Spleen (tissue), 11 donors: ENCODE data around the gene IGF2. TPM values are rescaled to one million over a fixed set of nuclear protein-coding genes. Genes with fewer than 3 reads are reported as not detected.
"Not testable (repeated sequence)": the region's sequence is repeated elsewhere in the genome, so short reads cannot be mapped to it uniquely, and the experiment has no call there.

Experiments used
- DNase-seq: peaks from one replicate; pipeline ENCODE4 v3.0.0-alpha.2; 2020
- H3K27ac ChIP-seq, 8 donors: fragments of 200-600 bp; sonication (generic) in 7 of 8; 1 replicate in 4 of 8; 2 replicates in 4 of 8; pipeline versions ENCODE4 v1.5.0 to v1.8.0; 2016 to 2021; ENCODE audit warnings: inconsistent platforms in 4 of 8, mild to moderate bottlenecking in 4 of 8, moderate library complexity in 1 of 8
- H3K27me3 ChIP-seq, 7 donors: fragments of 200-600 bp; sonication (generic) in 6 of 7; replicated peaks in 1 of 7; 1 replicate in 4 of 7; 2 replicates in 3 of 7; pipeline versions ENCODE4 v1.5.0 to v1.8.0; 2016 to 2021; ENCODE audit warnings: inconsistent platforms in 3 of 7, mild to moderate bottlenecking in 1 of 7
- H3K36me3 ChIP-seq, 6 donors: fragments of 200-600 bp; sonication (generic) in 5 of 6; 1 replicate in 4 of 6; 2 replicates in 2 of 6; pipeline versions ENCODE4 v1.5.0 to v1.8.0; 2016 to 2021; ENCODE audit warnings: inconsistent platforms in 2 of 6
- H3K4me1 ChIP-seq, 6 donors: fragments of 200-600 bp; sonication (generic) in 5 of 6; 1 replicate in 3 of 6; 2 replicates in 3 of 6; pipeline versions ENCODE4 v1.5.0 to v1.8.0; 2016 to 2021; ENCODE audit warnings: inconsistent platforms in 3 of 6
- H3K4me3 ChIP-seq, 8 donors: fragments of 200-600 bp; sonication (generic) in 7 of 8; 1 replicate in 4 of 8; 2 replicates in 4 of 8; pipeline versions ENCODE4 v1.5.0 to v1.8.0; 2016 to 2021; ENCODE audit warnings: inconsistent platforms in 4 of 8, mild to moderate bottlenecking in 4 of 8, moderate library complexity in 2 of 8
- H3K9me3 ChIP-seq, 8 donors: fragments of 200-600 bp; sonication (generic) in 7 of 8; 1 replicate in 4 of 8; 2 replicates in 4 of 8; pipeline versions ENCODE4 v1.5.0 to v1.8.0; 2016 to 2021; ENCODE audit warnings: inconsistent platforms in 4 of 8
- CTCF ChIP-seq, 11 experiments: fragments of 200-600 bp in 7 of 11; fragments of 450-650 bp in 4 of 11; sonication (generic) in 4 of 11; IDR thresholded peaks in 8 of 11; conservative IDR thresholded peaks in 3 of 11; 1 replicate in 7 of 11; 2 replicates in 4 of 11; pipeline versions ENCODE4 v1.4.0 to v1.8.0; 2016 to 2021; ENCODE audit warnings: antibody characterized with exemption in 11 of 11, inconsistent platforms in 4 of 11, mild to moderate bottlenecking in 1 of 11
- POLR2A ChIP-seq, 3 donors: fragments of 450-650 bp; IDR thresholded peaks; one replicate each; pipeline ENCODE4 v1.5.1; 2017; ENCODE audit warnings: antibody characterized with exemption in 3 of 3, mild to moderate bottlenecking in 1 of 3
- POLR2AphosphoS5 ChIP-seq, 3 donors: sonication (generic); formaldehyde crosslinking; IDR thresholded peaks; one replicate each; pipeline ENCODE4 v1.5.1; 2017; ENCODE audit warnings: antibody characterized with exemption in 3 of 3
- WGBS, 5 donors: extraction: QIAGEN DNeasy Blood & Tissue Kit in 3 of 5; methylation state at CpG; one replicate each; pipeline versions ENCODE4 v1.1.5 to v1.1.7; 2013 to 2018; 5-methylcytosine and 5-hydroxymethylcytosine counted together
- intact Hi-C: fragments of 100-400 bp; cut with DNase I; formaldehyde crosslinking; loops from one replicate; pipeline ENCODE4 v1.15.0; 2023; ENCODE audit warnings: low total_unique reads
- polyA plus RNA-seq, 3 donors: library from polyadenylated mRNA; stranded (reverse); fragments of 200-250 nt; gene quantifications; one replicate each; pipeline ENCODE4 v1.2.1, GENCODE V29; 2013
- total RNA-seq, 7 donors: library from RNA; depleted of rRNA in 3 of 7; stranded (reverse); fragments of >200 nt in 3 of 7; fragmentation: NEBNext Ultra II Directional in 4 of 7; extraction: Animal tissue kit (Norgen Biotek cat#: 25700) in 4 of 7; gene quantifications; one replicate each; pipeline versions ENCODE4 v1.1.0 to v1.2.1, GENCODE V29; 2016 to 2021
- donor health status: healthy with polysubstance abuse.
- donor health status: DM: no; HTN: no; CAD: no; lungs with moderate emphysema.
- donor health status: DM: no; HTN: no; CAD: no.
- donor health status: Bipolar disorder and iron deficiency.
- donor health status: healthy.
- donor health status: DM: no; HTN: no; CAD: no.
- donor health status: DM: yes; HTN: yes; CAD: no.

The IGF2 gene
- total and polyA plus RNA-seq, 10 donors: 0.74 to 66.6 (median 13.7) TPM

- H3K27me3 ChIP-seq: peaks cover 0 to 34% (median under 1%) of the 10 kb centered on the region in 7 donors
- WGBS, 5 donors: 68 to 84% (median 75%) methylated on average over 8 of the region's 8 CpGs
- intact Hi-C loops: no loop called here
- no peaks in the 10 kb centered on the region for H3K4me1 ChIP-seq
- no peak overlapping the region for H3K4me3 ChIP-seq
- no peak for DNase-seq
- H3K36me3 ChIP-seq: no peaks in the 10 kb centered on the region
- no peak overlapping the region for H3K27ac ChIP-seq
- H3K9me3 ChIP-seq: no peaks in the 10 kb centered on the region
- no peak for TF ChIP-seq POLR2A (IDR thresholded peaks at IDR 0.05)
- no peak for TF ChIP-seq CTCF (IDR thresholded peaks at IDR 0.05 in 8 of 11, conservative IDR thresholded peaks at IDR 0.05 in 3 of 11)
- no peak for TF ChIP-seq POLR2AphosphoS5 (IDR thresholded peaks at IDR 0.05)
These were observed 11.6 kb downstream of the IGF2 start for GRCh38 chr11:2127482-2128129.

GRCh38 chr11:2126520-2127085 is 12.6 kb downstream of the IGF2 start:
- intact Hi-C loops: no loop called here
- Histone ChIP-seq H3K9me3 (no peaks in the 10 kb centered on the region), H3K4me1 (no peaks in the 10 kb centered on the region), H3K27me3 (peaks cover 0 to 38% (median 10%) of the 10 kb centered on the region in 7 donors), H3K4me3 (no peak overlapping the region), H3K36me3 (no peaks in the 10 kb centered on the region), H3K27ac (no peak overlapping the region)
- TF ChIP-seq POLR2A (IDR thresholded peaks at IDR 0.05) (no peak), CTCF (IDR thresholded peaks at IDR 0.05 in 8 of 11, conservative IDR thresholded peaks at IDR 0.05 in 3 of 11) (no peak), POLR2AphosphoS5 (IDR thresholded peaks at IDR 0.05) (no peak)
- DNase-seq: no peak
- 84 to 94% (median 86%) methylated on average over 2 of the region's 2 CpGs for WGBS, 5 donors

GRCh38 chr11:2124736-2125484 is 14.3 kb downstream of the IGF2 start:
- H3K27ac ChIP-seq, intact Hi-C loops, H3K36me3 ChIP-seq, H3K9me3 ChIP-seq, DNase-seq, H3K4me1 ChIP-seq, H3K4me3 ChIP-seq: not testable (repeated sequence)
- H3K27me3 ChIP-seq: peaks cover 0 to 55% (median 22%) of the 10 kb centered on the region in 7 donors
- WGBS, 5 donors: 85 to 93% (median 90%) methylated on average over 8 to 10 of the region's 10 CpGs

- 87 to 98% (median 92%) methylated on average over 6 to 7 of the region's 7 CpGs for WGBS, 5 donors
- no peak for DNase-seq
- TF ChIP-seq POLR2AphosphoS5 (IDR thresholded peaks at IDR 0.05) (no peak), POLR2A (IDR thresholded peaks at IDR 0.05) (no peak), CTCF (IDR thresholded peaks at IDR 0.05 in 8 of 11, conservative IDR thresholded peaks at IDR 0.05 in 3 of 11) (no peak)
- intact Hi-C loops: no loop called here
- no peaks in the 10 kb centered on the region for H3K9me3 ChIP-seq
- no peak overlapping the region for H3K27ac ChIP-seq
- peaks cover 0 to 53% (median 25%) of the 10 kb centered on the region in 7 donors for H3K27me3 ChIP-seq
- no peak overlapping the region for H3K4me3 ChIP-seq
- H3K36me3 ChIP-seq: no peaks in the 10 kb centered on the region
- no peaks in the 10 kb centered on the region for H3K4me1 ChIP-seq
These were observed 15.6 kb downstream of the IGF2 start for GRCh38 chr11:2123628-2123960.
